Measurements from ENCODE around the gene COA1.
"Not testable (repeated sequence)": the region's sequence is repeated elsewhere in the genome, so short reads cannot be mapped to it uniquely, and the experiment has no call there.

COA1 gene

GRCh38 chr7:43758822-43759683 lies 29.7 kb upstream of the COA1 start:
- DNase-seq (ENCODE audit: low read depth in 2 of 3, low spot score in 1 of 3), result peak in 1 of 3 donors; percentile 3

GRCh38 chr7:43758029-43758821 lies 28.9 kb upstream of the COA1 start, which contains the start of gene BLVRA:
Gene BLVRA, plus strand, starts transcription at chr7:43758680. Its CDS starts 12,479 bp downstream, at chr7:43771159.
- peak; percentile 14 to 49 (median 33) for DNase-seq (ENCODE audit: low read depth in 2 of 3, low spot score in 1 of 3)

GRCh38 chr7:43757073-43757720 lies 27.9 kb upstream of the COA1 start:
- no peak for DNase-seq (ENCODE audit: low read depth in 2 of 3, low spot score in 1 of 3)

- DNase-seq (ENCODE audit: low read depth in 2 of 3, low spot score in 1 of 3), result peak in 1 of 3 donors; percentile 9
Observed at GRCh38 chr7:43756368-43757072, 27.2 kb upstream of the COA1 start.

- DNase-seq (ENCODE audit: low read depth in 2 of 3, low spot score in 1 of 3), result no peak
Observed at GRCh38 chr7:43754596-43754995, 25.3 kb upstream of the COA1 start.

GRCh38 chr7:43753843-43754242 lies 24.5 kb upstream of the COA1 start:
- DNase-seq (ENCODE audit: low read depth in 2 of 3, low spot score in 1 of 3), result no peak

GRCh38 chr7:43753271-43753810 lies 24.0 kb upstream of the COA1 start:
- DNase-seq (ENCODE audit: low read depth in 2 of 3, low spot score in 1 of 3), result no peak

- DNase-seq (ENCODE audit: low read depth in 2 of 3, low spot score in 1 of 3), result no peak
Observed at GRCh38 chr7:43752411-43752810, 23.1 kb upstream of the COA1 start.

- DNase-seq (ENCODE audit: low read depth in 2 of 3, low spot score in 1 of 3), result no peak
Observed at GRCh38 chr7:43750016-43750887, 20.9 kb upstream of the COA1 start.

- no peak for DNase-seq (ENCODE audit: low read depth in 2 of 3, low spot score in 1 of 3)
Observed at GRCh38 chr7:43749383-43749940, 20.1 kb upstream of the COA1 start.

GRCh38 chr7:43747328-43748105 lies 18.2 kb upstream of the COA1 start:
- no peak for DNase-seq (ENCODE audit: low read depth in 2 of 3, low spot score in 1 of 3)

- no peak for DNase-seq (ENCODE audit: low read depth in 2 of 3, low spot score in 1 of 3)
Observed at GRCh38 chr7:43742692-43743091, 13.4 kb upstream of the COA1 start.

GRCh38 chr7:43737467-43738127 lies 8.3 kb upstream of the COA1 start:
- no peak for DNase-seq (ENCODE audit: low read depth in 2 of 3, low spot score in 1 of 3)

- peak in 2 of 3 donors; percentile 31 to 43 for DNase-seq (ENCODE audit: low read depth in 2 of 3, low spot score in 1 of 3)
Observed at GRCh38 chr7:43735802-43736603, 6.7 kb upstream of the COA1 start.

- no peak for DNase-seq (ENCODE audit: low read depth in 2 of 3, low spot score in 1 of 3)
Observed at GRCh38 chr7:43735403-43735801, 6.1 kb upstream of the COA1 start.

GRCh38 chr7:43734575-43735332 lies 5.4 kb upstream of the COA1 start:
- DNase-seq (ENCODE audit: low read depth in 2 of 3, low spot score in 1 of 3), result not testable (repeated sequence)

Measured in stimulated activated CD4-positive, alpha-beta T cell treated with anti-CD3 and anti-CD28 coated beads, Interleukin-12 subunit alpha, Interleukin-12 subunit beta, amount 100 ng/mL, for 48 hours (primary cell).